ENCODE data around the gene LMNA. TPM values are rescaled to one million over a fixed set of nuclear protein-coding genes. Genes with fewer than 3 reads are reported as not detected.

Gene LMNA
- total and polyA plus RNA-seq, 4 donors: 60.4 to 160 (median 97.2) TPM

GRCh38 chr1:156103521-156103947 is 11.0 kb upstream of the LMNA start:
- Histone ChIP-seq H3K4me3 (ENCODE audit: low read depth in 1 of 3, low read length in 3 of 3) (no peak overlapping the region), H3K9me3 (ENCODE audit: control insufficient read depth in 4 of 4, low read length in 3 of 4) (no peaks in the 10 kb centered on the region), H3K36me3 (ENCODE audit: control insufficient read depth in 4 of 4, insufficient read depth in 3 of 4, low read depth in 1 of 4, low read length in 3 of 4) (no peaks in the 10 kb centered on the region), H3K27me3 (ENCODE audit: control insufficient read depth in 4 of 4, insufficient read depth in 4 of 4, low read length in 3 of 4) (no peaks in the 10 kb centered on the region), H3K27ac (ENCODE audit: low read depth in 1 of 2, low read length in 2 of 2) (peak overlapping the region; percentile 11 to 22), H3K4me1 (ENCODE audit: control insufficient read depth in 4 of 4, insufficient read depth in 4 of 4, low read length in 3 of 4) (peaks cover 0 to 10% (median 7%) of the 10 kb centered on the region in 4 donors), H3K9ac (ENCODE audit: low read depth in 1 of 2, low read length in 2 of 2) (no peak overlapping the region)
- TF ChIP-seq, protein P1, sequence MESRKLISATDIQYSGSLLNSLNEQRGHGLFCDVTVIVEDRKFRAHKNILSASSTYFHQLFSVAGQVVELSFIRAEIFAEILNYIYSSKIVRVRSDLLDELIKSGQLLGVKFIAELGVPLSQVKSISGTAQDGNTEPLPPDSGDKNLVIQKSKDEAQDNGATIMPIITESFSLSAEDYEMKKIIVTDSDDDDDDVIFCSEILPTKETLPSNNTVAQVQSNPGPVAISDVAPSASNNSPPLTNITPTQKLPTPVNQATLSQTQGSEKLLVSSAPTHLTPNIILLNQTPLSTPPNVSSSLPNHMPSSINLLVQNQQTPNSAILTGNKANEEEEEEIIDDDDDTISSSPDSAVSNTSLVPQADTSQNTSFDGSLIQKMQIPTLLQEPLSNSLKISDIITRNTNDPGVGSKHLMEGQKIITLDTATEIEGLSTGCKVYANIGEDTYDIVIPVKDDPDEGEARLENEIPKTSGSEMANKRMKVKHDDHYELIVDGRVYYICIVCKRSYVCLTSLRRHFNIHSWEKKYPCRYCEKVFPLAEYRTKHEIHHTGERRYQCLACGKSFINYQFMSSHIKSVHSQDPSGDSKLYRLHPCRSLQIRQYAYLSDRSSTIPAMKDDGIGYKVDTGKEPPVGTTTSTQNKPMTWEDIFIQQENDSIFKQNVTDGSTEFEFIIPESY (IDR thresholded peaks at IDR 0.05): no peak
- TF ChIP-seq EGR1 (IDR thresholded peaks at IDR 0.05; ENCODE audit: low read depth in 2 of 2) (no peak), RXRA (IDR thresholded peaks at IDR 0.05) (no peak), JUND (IDR thresholded peaks at IDR 0.05) (peak in 1 of 2 donors; percentile 12), NR2F2 (IDR thresholded peaks at IDR 0.05) (no peak)
- TF ChIP-seq, protein P2, sequence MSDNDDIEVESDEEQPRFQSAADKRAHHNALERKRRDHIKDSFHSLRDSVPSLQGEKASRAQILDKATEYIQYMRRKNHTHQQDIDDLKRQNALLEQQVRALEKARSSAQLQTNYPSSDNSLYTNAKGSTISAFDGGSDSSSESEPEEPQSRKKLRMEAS (IDR thresholded peaks at IDR 0.05): no peak
- TF ChIP-seq, protein P3, sequence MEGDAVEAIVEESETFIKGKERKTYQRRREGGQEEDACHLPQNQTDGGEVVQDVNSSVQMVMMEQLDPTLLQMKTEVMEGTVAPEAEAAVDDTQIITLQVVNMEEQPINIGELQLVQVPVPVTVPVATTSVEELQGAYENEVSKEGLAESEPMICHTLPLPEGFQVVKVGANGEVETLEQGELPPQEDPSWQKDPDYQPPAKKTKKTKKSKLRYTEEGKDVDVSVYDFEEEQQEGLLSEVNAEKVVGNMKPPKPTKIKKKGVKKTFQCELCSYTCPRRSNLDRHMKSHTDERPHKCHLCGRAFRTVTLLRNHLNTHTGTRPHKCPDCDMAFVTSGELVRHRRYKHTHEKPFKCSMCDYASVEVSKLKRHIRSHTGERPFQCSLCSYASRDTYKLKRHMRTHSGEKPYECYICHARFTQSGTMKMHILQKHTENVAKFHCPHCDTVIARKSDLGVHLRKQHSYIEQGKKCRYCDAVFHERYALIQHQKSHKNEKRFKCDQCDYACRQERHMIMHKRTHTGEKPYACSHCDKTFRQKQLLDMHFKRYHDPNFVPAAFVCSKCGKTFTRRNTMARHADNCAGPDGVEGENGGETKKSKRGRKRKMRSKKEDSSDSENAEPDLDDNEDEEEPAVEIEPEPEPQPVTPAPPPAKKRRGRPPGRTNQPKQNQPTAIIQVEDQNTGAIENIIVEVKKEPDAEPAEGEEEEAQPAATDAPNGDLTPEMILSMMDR (IDR thresholded peaks at IDR 0.05; ENCODE audit: low read depth, low read length, missing input control): no peak
- DNase-seq (ENCODE audit: low spot score): no peak
- 70% methylated on average over 9 of the region's 9 CpGs for WGBS

- TF ChIP-seq RAD21 (IDR thresholded peaks at IDR 0.05): no peak
- TF ChIP-seq TAF1 (conservative IDR thresholded peaks at IDR 0.05): no peak
- TF ChIP-seq, protein P4, sequence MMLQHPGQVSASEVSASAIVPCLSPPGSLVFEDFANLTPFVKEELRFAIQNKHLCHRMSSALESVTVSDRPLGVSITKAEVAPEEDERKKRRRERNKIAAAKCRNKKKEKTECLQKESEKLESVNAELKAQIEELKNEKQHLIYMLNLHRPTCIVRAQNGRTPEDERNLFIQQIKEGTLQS (IDR thresholded peaks at IDR 0.05): no peak
- no peak for TF ChIP-seq GABPA (IDR thresholded peaks at IDR 0.05 in 1 of 2, conservative IDR thresholded peaks at IDR 0.05 in 1 of 2)
- H3K27ac ChIP-seq (ENCODE audit: low read depth in 1 of 2, low read length in 2 of 2): peak overlapping the region; percentile 88 to 94
- H3K9ac ChIP-seq (ENCODE audit: low read depth in 1 of 2, low read length in 2 of 2): no peak overlapping the region
- no peaks in the 10 kb centered on the region for H3K36me3 ChIP-seq (ENCODE audit: control insufficient read depth in 4 of 4, insufficient read depth in 3 of 4, low read depth in 1 of 4, low read length in 3 of 4)
- H3K4me1 ChIP-seq (ENCODE audit: control insufficient read depth in 4 of 4, insufficient read depth in 4 of 4, low read length in 3 of 4): peaks cover 0 to 10% (median 7%) of the 10 kb centered on the region in 4 donors
- DNase-seq (ENCODE audit: low spot score): no peak
- no peaks in the 10 kb centered on the region for H3K27me3 ChIP-seq (ENCODE audit: control insufficient read depth in 4 of 4, insufficient read depth in 4 of 4, low read length in 3 of 4)
- no peak overlapping the region for H3K4me3 ChIP-seq (ENCODE audit: low read depth in 1 of 3, low read length in 3 of 3)
- WGBS: 52% methylated on average over 15 of the region's 15 CpGs
- no peaks in the 10 kb centered on the region for H3K9me3 ChIP-seq (ENCODE audit: control insufficient read depth in 4 of 4, low read length in 3 of 4)
These were observed 10.3 kb upstream of the LMNA start for GRCh38 chr1:156104065-156104810.

All from liver (tissue), 9 donors.